B cell (primary cell): ENCODE results near the gene TATDN3. TPM values are rescaled to one million over a fixed set of nuclear protein-coding genes. Genes with fewer than 3 reads are reported as not detected.
A peak's percentile ranks its signal among the peaks of the same experiment; 100 is the strongest.

Experiments
- ATAC-seq: fragments of 200-7000 bp; cut with Tn5 transposase; one replicate; pipeline ENCODE4 v1.10.0; 2021; ENCODE audit warnings: low read depth, mild to moderate bottlenecking, moderate number of reproducible peaks, moderate library complexity
- CTCF ChIA-PET: fragments of 350-600 bp; sonication (Branson Sonifier 250); formaldehyde crosslinking; loops from one replicate; lab custom pipeline; 2021; ENCODE audit warnings: antibody characterized with exemption, inconsistent platforms; lab: Charles Lee
- POLR2A ChIA-PET: fragments of 350-600 bp; sonication (Branson Sonifier 250); formaldehyde crosslinking; loops from one replicate; lab custom pipeline; 2021; ENCODE audit warnings: antibody characterized with exemption; lab: Charles Lee
- DNase-seq: peaks from one replicate; pipeline ENCODE4 v3.0.0; 2013
- H2AFZ ChIP-seq: 2 replicates; pipeline ENCODE4 v1.6.1; 2012; ENCODE audit warnings: mild to moderate bottlenecking, low read depth, low read length; ENCODE audit not compliant: insufficient read depth, poor library complexity, severe bottlenecking
- H3K27ac ChIP-seq, 2 donors: 1 replicate in 1 of 2; 2 replicates in 1 of 2; pipeline ENCODE4 v1.5.1; 2012 to 2013; ENCODE audit warnings: low read length in 2 of 2, mild to moderate bottlenecking in 2 of 2, moderate library complexity in 1 of 2
- H3K27me3 ChIP-seq, 4 experiments: fragments of 200-600 bp in 1 of 4; sonication (generic) in 1 of 4; replicated peaks in 1 of 4; 1 replicate in 2 of 4; 2 replicates in 2 of 4; pipeline versions ENCODE4 v1.6.1 to v1.7.0; 2013 to 2016; ENCODE audit warnings: low read length in 3 of 4, mild to moderate bottlenecking in 2 of 4, mixed read lengths in 1 of 4, moderate library complexity in 1 of 4; ENCODE audit not compliant: insufficient read depth in 4 of 4, control insufficient read depth in 3 of 4; ENCODE audit errors: control extremely low read depth in 1 of 4
- H3K36me3 ChIP-seq, 2 experiments: replicated peaks in 1 of 2; 1 replicate in 1 of 2; 2 replicates in 1 of 2; pipeline versions ENCODE4 v1.6.1 to v1.7.1; 2013; ENCODE audit warnings: low read length in 1 of 2; ENCODE audit not compliant: insufficient read depth in 2 of 2, control insufficient read depth in 1 of 2; ENCODE audit errors: control extremely low read depth in 1 of 2, extremely low read depth in 1 of 2
- H3K4me1 ChIP-seq, 2 donors: fragments of 200-600 bp in 1 of 2; sonication (generic) in 1 of 2; 1 replicate in 1 of 2; 2 replicates in 1 of 2; pipeline versions ENCODE4 v1.5.1 to v1.6.1; 2013 to 2017; ENCODE audit warnings: low read length in 2 of 2; ENCODE audit not compliant: control insufficient read depth in 2 of 2, insufficient read depth in 2 of 2
- H3K4me2 ChIP-seq: replicated peaks from 2 replicates; pipeline ENCODE3; 2012; ENCODE audit warnings: mild to moderate bottlenecking, low read depth, low read length; ENCODE audit not compliant: poor library complexity, severe bottlenecking
- H3K4me3 ChIP-seq, 5 experiments: fragments of 200-600 bp in 1 of 5; sonication (generic) in 1 of 5; 1 replicate in 3 of 5; 2 replicates in 2 of 5; pipeline versions ENCODE4 v1.5.1 to v1.7.0; 2011 to 2016; ENCODE audit warnings: low read length in 4 of 5, mild to moderate bottlenecking in 4 of 5, low read depth in 2 of 5, control low read depth in 1 of 5, moderate library complexity in 1 of 5; ENCODE audit not compliant: insufficient read depth in 1 of 5; ENCODE audit errors: control extremely low read depth in 1 of 5, extremely low read depth in 1 of 5
- H3K79me2 ChIP-seq: fragments of 200-600 bp; sonication (generic); one replicate; pipeline ENCODE4 v1.6.0; 2016; ENCODE audit warnings: low read length; ENCODE audit not compliant: control insufficient read depth, insufficient read depth
- H3K9ac ChIP-seq: fragments of 200-600 bp; sonication (generic); 2 replicates; pipeline ENCODE4 v1.6.1; 2017; ENCODE audit warnings: mild to moderate bottlenecking, low read length, moderate library complexity
- H3K9me3 ChIP-seq, 3 donors: one replicate each; pipeline versions ENCODE4 v1.6.1 to v1.7.1; 2013; ENCODE audit warnings: low read length in 2 of 3; ENCODE audit not compliant: control insufficient read depth in 2 of 3, insufficient read depth in 1 of 3; ENCODE audit errors: control extremely low read depth in 1 of 3
- H4K20me1 ChIP-seq: 2 replicates; pipeline ENCODE4 v1.6.0; 2012; ENCODE audit warnings: mild to moderate bottlenecking, low read length; ENCODE audit not compliant: insufficient read depth, control insufficient read depth, poor library complexity, severe bottlenecking
- H3K27ac Mint-ChIP-seq: one replicate; pipeline ENCODE4 v1.8.0; 2021; ENCODE audit warnings: mixed read lengths
- H3K27me3 Mint-ChIP-seq: one replicate; pipeline ENCODE4 v1.8.0; 2021; ENCODE audit warnings: mixed read lengths
- H3K4me1 Mint-ChIP-seq: one replicate; pipeline ENCODE4 v1.8.0; 2021; ENCODE audit warnings: mixed read lengths
- H3K4me3 Mint-ChIP-seq: one replicate; pipeline ENCODE4 v1.8.0; 2021; ENCODE audit warnings: mixed read lengths
- H3K9me3 Mint-ChIP-seq: one replicate; pipeline ENCODE4 v1.8.0; 2022; ENCODE audit warnings: mixed read lengths; ENCODE audit not compliant: insufficient read depth
- CTCF ChIP-seq: fragments of 200-600 bp; IDR thresholded peaks from one replicate; pipeline ENCODE4 v1.8.0; 2022; ENCODE audit warnings: antibody characterized with exemption, mild to moderate bottlenecking
- EZH2 ChIP-seq: IDR thresholded peaks from 2 replicates; pipeline ENCODE4 v1.6.1; 2012; ENCODE audit warnings: borderline replicate concordance, low read depth, mild to moderate bottlenecking, moderate library complexity, low read length; ENCODE audit not compliant: insufficient read depth, poor library complexity, severe bottlenecking
- WGBS: methylation state at CpG from one replicate; pipeline ENCODE4 v1.1.5; 2013; ENCODE audit warnings: missing lambda C conversion rate; ENCODE audit not compliant: insufficient coverage; 5-methylcytosine and 5-hydroxymethylcytosine counted together
- intact Hi-C: fragments of 100-400 bp; cut with micrococcal nuclease; formaldehyde crosslinking; loops from one replicate; pipeline ENCODE4 v1.10.0; 2022
- polyA plus RNA-seq: library from polyadenylated mRNA; depleted of rRNA; stranded (reverse); fragments of >200 nt; gene quantifications from 2 replicates; pipeline ENCODE4 v1.2.3, GENCODE V29; 2012
- total RNA-seq, 2 donors: library from RNA; stranded (reverse); fragments of 120-200 nt in 1 of 2; gene quantifications; 1 replicate in 1 of 2; 2 replicates in 1 of 2; pipeline versions ENCODE4 v1.2.3 to v1.2.4, GENCODE V29; 2013 to 2022

TATDN3 gene
- total and polyA plus RNA-seq, 2 donors (not counting 1 experiment from before 2014, with no cell fraction given), result 17.6 to 28.6 TPM

GRCh38 chr1:212782422-212783154, 9.1 kb upstream of the TATDN3 start:
- intact Hi-C loops, result loop anchor here (1.0 to 5.0 kb wide), 5 partner anchors 82 to 1105 kb away; partner anchors contain the start of gene NEK2
- Mint-ChIP-seq H3K4me3 (no peak overlapping the region), H3K27me3 (no peaks in the 10 kb centered on the region), H3K9me3 (no peaks in the 10 kb centered on the region), H3K4me1 (no peaks in the 10 kb centered on the region), H3K27ac (no peak overlapping the region)
- Histone ChIP-seq H3K27ac (no peak overlapping the region), H3K79me2 (peaks cover 18% of the 10 kb centered on the region), H3K27me3 (no peaks in the 10 kb centered on the region), H3K9ac (no peak overlapping the region), H4K20me1 (no peaks in the 10 kb centered on the region), H3K4me3 (no peak overlapping the region), H3K9me3 (no peaks in the 10 kb centered on the region), H2AFZ (no peak overlapping the region), H3K36me3 (peaks cover 19 to 54% of the 10 kb centered on the region in 2 experiments), H3K4me1 (no peaks in the 10 kb centered on the region), H3K4me2 (no peak overlapping the region)
- WGBS, result no CpG with 5 or more reads among the region's 3 CpGs
- ChIA-PET POLR2A (no interaction called here), CTCF (interaction anchor here (0.8 to 6.1 kb wide), 21 partner anchors 9 to 327 kb away, joined by 3 to 90 read pairs (median 4); partner anchors contain the start of genes NSL1, RPS6KC1 and TATDN3)
- peak; percentile 51 for ATAC-seq
- TF ChIP-seq CTCF (peak; percentile 87), EZH2 (no peak)
- DNase-seq, result peak; percentile 54

- H4K20me1 ChIP-seq, result peaks cover 9% of the 10 kb centered on the region
- ChIA-PET POLR2A (no interaction called here), CTCF (interaction anchor here (0.6 to 6.1 kb wide), 4 partner anchors 116 to 307 kb away, joined by 3 to 90 read pairs (median 7); no protein-coding TSS in a partner anchor)
- peaks cover 28% of the 10 kb centered on the region for H3K79me2 ChIP-seq
- ATAC-seq, result no peak
- H2AFZ ChIP-seq, result no peak overlapping the region
- H3K4me1 ChIP-seq, result no peaks in the 10 kb centered on the region
- H3K9ac ChIP-seq, result no peak overlapping the region
- H3K4me3 Mint-ChIP-seq, result no peak overlapping the region
- no peak overlapping the region for H3K27ac Mint-ChIP-seq
- no peaks in the 10 kb centered on the region for H3K9me3 ChIP-seq
- no peak overlapping the region for H3K4me2 ChIP-seq
- TF ChIP-seq EZH2 (no peak), CTCF (no peak)
- no peaks in the 10 kb centered on the region for H3K27me3 Mint-ChIP-seq
- intact Hi-C loops, result loop anchor here (2.0 to 5.0 kb wide), 3 partner anchors 83 to 1107 kb away; partner anchors contain the start of gene NEK2
- no peaks in the 10 kb centered on the region for H3K27me3 ChIP-seq
- DNase-seq, result no peak
- no peak overlapping the region for H3K27ac ChIP-seq
- H3K4me3 ChIP-seq, result no peak overlapping the region
- H3K4me1 Mint-ChIP-seq, result peaks cover 3% of the 10 kb centered on the region
- H3K36me3 ChIP-seq, result peaks cover 16 to 54% of the 10 kb centered on the region in 2 experiments
- WGBS, result no CpG with 5 or more reads among the region's 1 CpG
- H3K9me3 Mint-ChIP-seq, result no peaks in the 10 kb centered on the region
Measured at GRCh38 chr1:212783976-212784375, 7.7 kb upstream of the TATDN3 start.
